ENCODE results near the gene MDK. TPM values are rescaled to one million over a fixed set of nuclear protein-coding genes. Genes with fewer than 3 reads are reported as not detected.
"Not testable (repeated sequence)": the region's sequence is repeated elsewhere in the genome, so short reads cannot be mapped to it uniquely, and the experiment has no call there.

MDK gene
- total RNA-seq, 2 donors from 2014 or later: 36.9 to 63.0 TPM

GRCh38 chr11:46377290-46377689 is 4.2 kb upstream of the MDK start:
- peaks cover 0 to 4% of the 10 kb centered on the region in 2 donors for H3K27me3 ChIP-seq
- DNase-seq (no peak), ATAC-seq (no peak)
- no peak for TF ChIP-seq POLR2A (IDR thresholded peaks at IDR 0.05)
- TF ChIP-seq, protein P1, sequence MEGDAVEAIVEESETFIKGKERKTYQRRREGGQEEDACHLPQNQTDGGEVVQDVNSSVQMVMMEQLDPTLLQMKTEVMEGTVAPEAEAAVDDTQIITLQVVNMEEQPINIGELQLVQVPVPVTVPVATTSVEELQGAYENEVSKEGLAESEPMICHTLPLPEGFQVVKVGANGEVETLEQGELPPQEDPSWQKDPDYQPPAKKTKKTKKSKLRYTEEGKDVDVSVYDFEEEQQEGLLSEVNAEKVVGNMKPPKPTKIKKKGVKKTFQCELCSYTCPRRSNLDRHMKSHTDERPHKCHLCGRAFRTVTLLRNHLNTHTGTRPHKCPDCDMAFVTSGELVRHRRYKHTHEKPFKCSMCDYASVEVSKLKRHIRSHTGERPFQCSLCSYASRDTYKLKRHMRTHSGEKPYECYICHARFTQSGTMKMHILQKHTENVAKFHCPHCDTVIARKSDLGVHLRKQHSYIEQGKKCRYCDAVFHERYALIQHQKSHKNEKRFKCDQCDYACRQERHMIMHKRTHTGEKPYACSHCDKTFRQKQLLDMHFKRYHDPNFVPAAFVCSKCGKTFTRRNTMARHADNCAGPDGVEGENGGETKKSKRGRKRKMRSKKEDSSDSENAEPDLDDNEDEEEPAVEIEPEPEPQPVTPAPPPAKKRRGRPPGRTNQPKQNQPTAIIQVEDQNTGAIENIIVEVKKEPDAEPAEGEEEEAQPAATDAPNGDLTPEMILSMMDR (IDR thresholded peaks at IDR 0.05): no peak
- no peaks in the 10 kb centered on the region for H3K9me3 ChIP-seq
- H3K4me3 ChIP-seq: no peak overlapping the region
- intact Hi-C loops (cut with DNase I): no loop called here
- H3K27ac ChIP-seq: no peak overlapping the region
- peaks cover 13 to 23% of the 10 kb centered on the region in 2 donors for H3K36me3 ChIP-seq (replicated peaks in 1 of 2; ENCODE audit: insufficient read depth in 1 of 2, low read depth in 2 of 2)
- peaks cover 26% of the 10 kb centered on the region for H3K4me1 ChIP-seq
- WGBS, 2 donors: 96 to 97% methylated on average over 11 of the region's 11 CpGs

DNA sequence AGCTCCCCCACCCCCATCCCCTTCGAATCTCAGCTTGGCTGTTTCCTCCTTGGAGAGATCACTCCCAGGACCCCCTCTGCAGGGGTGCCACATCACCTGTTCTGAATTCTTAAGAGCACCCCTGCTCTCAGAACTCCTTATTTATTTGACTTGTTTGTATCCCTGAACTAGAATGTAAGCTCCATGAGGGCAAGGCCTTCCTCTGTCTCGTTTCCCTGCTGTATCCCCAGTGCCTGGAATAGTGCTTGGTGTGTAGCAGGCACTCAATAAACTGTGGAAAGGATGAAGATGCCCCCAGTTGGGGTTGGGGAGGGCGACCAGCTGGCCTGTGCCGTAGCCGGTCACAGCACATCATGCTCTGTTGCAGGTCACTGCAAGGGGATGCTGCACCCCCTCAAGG is 3.6 kb upstream of the MDK start:
- WGBS, 2 donors: 92 to 100% methylated on average over 5 of the region's 5 CpGs
- intact Hi-C loops (cut with DNase I): no loop called here
- DNase-seq (no peak), ATAC-seq (no peak)
- Histone ChIP-seq H3K27me3 (peaks cover 0 to 7% of the 10 kb centered on the region in 2 donors), H3K4me1 (peaks cover 28% of the 10 kb centered on the region), H3K27ac (no peak overlapping the region), H3K4me3 (no peak overlapping the region), H3K36me3 (replicated peaks in 1 of 2; ENCODE audit: insufficient read depth in 1 of 2, low read depth in 2 of 2) (peaks cover 13 to 23% of the 10 kb centered on the region in 2 donors), H3K9me3 (no peaks in the 10 kb centered on the region)
- no peak for TF ChIP-seq POLR2A (IDR thresholded peaks at IDR 0.05)
- TF ChIP-seq, protein P1 (IDR thresholded peaks at IDR 0.05): no peak

DNA sequence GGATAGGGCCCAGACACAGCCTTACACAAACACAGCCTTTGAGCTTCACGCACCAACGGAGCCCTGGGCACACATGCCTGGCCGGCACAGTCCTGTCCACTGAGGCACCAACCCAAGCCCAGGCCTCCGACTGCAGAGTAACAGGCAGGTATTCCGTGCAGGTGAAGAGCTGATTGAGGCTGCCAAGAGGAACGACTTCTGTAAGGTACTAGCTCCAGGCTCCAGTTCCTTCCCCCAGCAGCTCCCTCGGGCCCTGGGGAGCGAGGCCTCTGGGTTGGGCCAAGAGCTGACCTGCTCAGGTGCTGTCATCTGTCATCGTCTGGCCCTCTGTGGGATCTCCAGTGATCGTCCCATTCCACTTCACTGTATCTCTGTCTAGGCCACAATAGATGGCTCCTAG is 3.2 kb upstream of the MDK start:
- TF ChIP-seq, protein P1 (IDR thresholded peaks at IDR 0.05): no peak
- TF ChIP-seq POLR2A (IDR thresholded peaks at IDR 0.05): no peak
- peaks cover 28% of the 10 kb centered on the region for H3K4me1 ChIP-seq
- peaks cover 13 to 23% of the 10 kb centered on the region in 2 donors for H3K36me3 ChIP-seq (replicated peaks in 1 of 2; ENCODE audit: insufficient read depth in 1 of 2, low read depth in 2 of 2)
- peak overlapping the region in 1 of 4 donors; percentile 17 for H3K27ac ChIP-seq
- intact Hi-C loops (cut with DNase I): no loop called here
- ATAC-seq (no peak), DNase-seq (no peak)
- no peaks in the 10 kb centered on the region for H3K9me3 ChIP-seq
- 40 to 80% methylated on average over 2 to 10 of the region's 10 CpGs for WGBS, 2 donors
- no peak overlapping the region for H3K4me3 ChIP-seq
- peaks cover 0 to 10% of the 10 kb centered on the region in 2 donors for H3K27me3 ChIP-seq

- WGBS, 2 donors: 68 to 77% methylated on average over 3 to 19 of the region's 20 CpGs
- Histone ChIP-seq H3K36me3 (replicated peaks in 1 of 2; ENCODE audit: insufficient read depth in 1 of 2, low read depth in 2 of 2) (peaks cover 13 to 19% of the 10 kb centered on the region in 2 donors), H3K27ac (peak overlapping the region; percentile 54 to 81 (median 61)), H3K9me3 (no peaks in the 10 kb centered on the region), H3K4me3 (no peak overlapping the region), H3K4me1 (peaks cover 28% of the 10 kb centered on the region), H3K27me3 (peaks cover 0 to 10% of the 10 kb centered on the region in 2 donors)
- no peak for DNase-seq
- ATAC-seq: no peak
- intact Hi-C loops (cut with DNase I): no loop called here
- TF ChIP-seq, protein P1 (IDR thresholded peaks at IDR 0.05): no peak
- no peak for TF ChIP-seq POLR2A (IDR thresholded peaks at IDR 0.05)
Observed at GRCh38 chr11:46378811-46379481, 2.5 kb upstream of the MDK start.

DNA sequence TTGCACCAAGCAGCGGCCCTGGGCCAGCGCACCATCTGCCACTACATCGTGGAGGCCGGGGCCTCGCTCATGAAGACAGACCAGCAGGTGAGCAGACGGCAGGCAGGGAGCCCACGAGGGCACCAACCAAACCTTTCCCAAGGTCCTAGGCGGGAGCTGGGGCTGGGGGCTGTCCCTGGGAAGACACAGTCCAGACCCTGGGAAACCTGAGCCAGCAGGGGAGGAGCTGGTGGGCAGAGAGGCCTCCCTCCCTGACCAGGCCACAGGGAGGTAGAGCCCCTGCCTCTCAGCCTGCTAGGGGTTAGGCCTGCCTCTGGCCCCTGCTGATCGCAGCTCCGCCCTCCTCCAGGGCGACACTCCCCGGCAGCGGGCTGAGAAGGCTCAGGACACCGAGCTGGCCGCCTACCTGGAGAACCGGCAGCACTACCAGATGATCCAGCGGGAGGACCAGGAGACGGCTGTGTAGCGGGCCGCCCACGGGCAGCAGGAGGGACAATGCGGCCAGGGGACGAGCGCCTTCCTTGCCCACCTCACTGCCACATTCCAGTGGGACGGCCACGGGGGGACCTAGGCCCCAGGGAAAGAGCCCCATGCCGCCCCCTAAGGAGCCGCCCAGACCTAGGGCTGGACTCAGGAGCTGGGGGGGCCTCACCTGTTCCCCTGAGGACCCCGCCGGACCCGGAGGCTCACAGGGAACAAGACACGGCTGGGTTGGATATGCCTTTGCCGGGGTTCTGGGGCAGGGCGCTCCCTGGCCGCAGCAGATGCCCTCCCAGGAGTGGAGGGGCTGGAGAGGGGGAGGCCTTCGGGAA is 1.8 kb upstream of the MDK start:
- H3K36me3 ChIP-seq (replicated peaks in 1 of 2; ENCODE audit: insufficient read depth in 1 of 2, low read depth in 2 of 2): peaks cover 13 to 15% of the 10 kb centered on the region in 2 donors
- H3K4me3 ChIP-seq; H3K9me3 ChIP-seq; intact Hi-C loops (cut with DNase I); H3K27me3 ChIP-seq: not testable (repeated sequence)
- H3K27ac ChIP-seq: peak overlapping the region; percentile 54 to 81 (median 61)
- peak in 3 of 4 donors; percentile 41 to 63 (median 56) for DNase-seq
- WGBS, 2 donors: 32 to 46% methylated on average over 16 to 34 of the region's 36 CpGs
- peaks cover 28% of the 10 kb centered on the region for H3K4me1 ChIP-seq
- ATAC-seq: peak; percentile 13

Data from body of pancreas (tissue), 4 donors.